ENCODE results near the gene TRPM7.
A peak's percentile ranks its signal among the peaks of the same experiment; 100 is the strongest.
"Not testable (repeated sequence)": the region's sequence is repeated elsewhere in the genome, so short reads cannot be mapped to it uniquely, and the experiment has no call there.

The TRPM7 gene

GRCh38 chr15:50653156-50653743 lies 33.3 kb downstream of the TRPM7 start:
- no peak for DNase-seq

- no peak for DNase-seq
Observed at GRCh38 chr15:50652671-50653070, 33.9 kb downstream of the TRPM7 start.

- DNase-seq: no peak
Observed at GRCh38 chr15:50641318-50641717, 45.3 kb downstream of the TRPM7 start.

- DNase-seq: no peak
Observed at GRCh38 chr15:50636146-50636545, 50.5 kb downstream of the TRPM7 start.

- no peak for DNase-seq
Observed at GRCh38 chr15:50633653-50634052, 52.9 kb downstream of the TRPM7 start.

- DNase-seq: no peak
Observed at GRCh38 chr15:50628421-50628820, 58.2 kb downstream of the TRPM7 start.

GRCh38 chr15:50627351-50628055 lies 59.1 kb downstream of the TRPM7 start:
- DNase-seq: peak; percentile 21

- no peak for DNase-seq
Observed at GRCh38 chr15:50624616-50625168, 61.9 kb downstream of the TRPM7 start.

GRCh38 chr15:50622361-50622943 lies 64.1 kb downstream of the TRPM7 start:
- peak; percentile 12 for DNase-seq

- not testable (repeated sequence) for DNase-seq
Observed at GRCh38 chr15:50616960-50617359, 69.6 kb downstream of the TRPM7 start.

GRCh38 chr15:50616554-50616953 lies 70.0 kb downstream of the TRPM7 start:
- DNase-seq: not testable (repeated sequence)

GRCh38 chr15:50613600-50613999 lies 73.0 kb downstream of the TRPM7 start:
- DNase-seq: no peak

- DNase-seq: no peak
Observed at GRCh38 chr15:50607129-50607528, 79.5 kb downstream of the TRPM7 start.

GRCh38 chr15:50605462-50605861 lies 81.1 kb downstream of the TRPM7 start:
- DNase-seq: no peak

- DNase-seq: not testable (repeated sequence)
Observed at GRCh38 chr15:50602028-50602427, 84.6 kb downstream of the TRPM7 start.

GRCh38 chr15:50594311-50594710 lies 92.3 kb downstream of the TRPM7 start:
- no peak for DNase-seq

GRCh38 chr15:50593761-50594160 lies 92.8 kb downstream of the TRPM7 start:
- no peak for DNase-seq

- no peak for DNase-seq
Observed at GRCh38 chr15:50590288-50590687, 96.3 kb downstream of the TRPM7 start.

- DNase-seq: no peak
Observed at GRCh38 chr15:50577492-50577891, 109.1 kb downstream of the TRPM7 start.

- no peak for DNase-seq
Observed at GRCh38 chr15:50576166-50576565, 110.4 kb downstream of the TRPM7 start.

GRCh38 chr15:50573842-50574241 lies 112.8 kb downstream of the TRPM7 start:
- DNase-seq: not testable (repeated sequence)

- no peak for DNase-seq
Observed at GRCh38 chr15:50563756-50564155, 122.8 kb downstream of the TRPM7 start.

GRCh38 chr15:50562735-50563640 lies 123.6 kb downstream of the TRPM7 start:
- DNase-seq: no peak

All from HCEC 1CT (cell line).